G401 (cell line): ENCODE data around the gene CALN1. TPM values are rescaled to one million over a fixed set of nuclear protein-coding genes. Genes with fewer than 3 reads are reported as not detected.

Source experiments
- DNase-seq: peaks from one replicate; pipeline ENCODE4 v3.0.0-alpha.2; 2015; ENCODE audit warnings: low spot score
- in situ Hi-C: cut with HindIII; loops from 2 replicates; pipeline ENCODE4 v1.10.0; 2016; ENCODE audit warnings: low sequenced_read_pairs, mixed read lengths
- total RNA-seq: library from RNA; depleted of rRNA; stranded (reverse); fragments of >200 nt; shearing (Covaris generic); gene quantifications from 2 replicates; pipeline ENCODE4 v1.2.3, GENCODE V29; 2014

The CALN1 gene
- total RNA-seq, 1 experiment from 2014 or later: not detected

GRCh38 chr7:72283309-72283708 lies 128.8 kb downstream of the CALN1 start:
- no peak for DNase-seq
- in situ Hi-C loops: no loop called here

- no peak for DNase-seq
- in situ Hi-C loops: no loop called here
Observed at GRCh38 chr7:72281308-72281707, 130.8 kb downstream of the CALN1 start.

GRCh38 chr7:72279203-72279602 lies 132.9 kb downstream of the CALN1 start:
- DNase-seq: no peak
- in situ Hi-C loops: no loop called here

GRCh38 chr7:72278550-72278949 lies 133.6 kb downstream of the CALN1 start:
- no peak for DNase-seq
- in situ Hi-C loops: no loop called here

GRCh38 chr7:72275382-72276070 lies 136.6 kb downstream of the CALN1 start:
- DNase-seq: no peak
- in situ Hi-C loops: no loop called here

GRCh38 chr7:72272479-72272878 lies 139.7 kb downstream of the CALN1 start:
- no peak for DNase-seq
- in situ Hi-C loops: no loop called here

- in situ Hi-C loops: no loop called here
- DNase-seq: no peak
Observed at GRCh38 chr7:72268796-72269195, 143.3 kb downstream of the CALN1 start.

- no peak for DNase-seq
Observed at GRCh38 chr7:72268090-72268489, 144.0 kb downstream of the CALN1 start.

GRCh38 chr7:72267291-72267800 lies 144.8 kb downstream of the CALN1 start:
- DNase-seq: peak; percentile 79
- in situ Hi-C loops: no loop called here

More at GRCh38 chr7:72268090-72268489, 144.0 kb downstream of the CALN1 start:
- in situ Hi-C loops: no loop called here

GRCh38 chr7:72266771-72267170 lies 145.4 kb downstream of the CALN1 start:
- in situ Hi-C loops: no loop called here
- DNase-seq: peak; percentile 24

- DNase-seq: peak; percentile 59
- in situ Hi-C loops: no loop called here
Observed at GRCh38 chr7:72265071-72265904, 146.8 kb downstream of the CALN1 start.

- no peak for DNase-seq
- in situ Hi-C loops: no loop called here
Observed at GRCh38 chr7:72260406-72260805, 151.7 kb downstream of the CALN1 start.

- DNase-seq: no peak
- in situ Hi-C loops: no loop called here
Observed at GRCh38 chr7:72258074-72258473, 154.1 kb downstream of the CALN1 start.

GRCh38 chr7:72254455-72254854 lies 157.7 kb downstream of the CALN1 start:
- in situ Hi-C loops: no loop called here
- DNase-seq: no peak

GRCh38 chr7:72249106-72249505 lies 163.0 kb downstream of the CALN1 start:
- in situ Hi-C loops: no loop called here
- DNase-seq: no peak

- no peak for DNase-seq
- in situ Hi-C loops: no loop called here
Observed at GRCh38 chr7:72244826-72245398, 167.2 kb downstream of the CALN1 start.

- in situ Hi-C loops: no loop called here
- DNase-seq: no peak
Observed at GRCh38 chr7:72243329-72243728, 168.8 kb downstream of the CALN1 start.

- DNase-seq: no peak
- in situ Hi-C loops: no loop called here
Observed at GRCh38 chr7:72235351-72235750, 176.8 kb downstream of the CALN1 start.

GRCh38 chr7:72234086-72234485 lies 178.1 kb downstream of the CALN1 start:
- peak; percentile 32 for DNase-seq
- in situ Hi-C loops: no loop called here

GRCh38 chr7:72230281-72230680 lies 181.9 kb downstream of the CALN1 start:
- in situ Hi-C loops: no loop called here
- DNase-seq: no peak
